ENCODE results near the gene DDIT4L.

DNA sequence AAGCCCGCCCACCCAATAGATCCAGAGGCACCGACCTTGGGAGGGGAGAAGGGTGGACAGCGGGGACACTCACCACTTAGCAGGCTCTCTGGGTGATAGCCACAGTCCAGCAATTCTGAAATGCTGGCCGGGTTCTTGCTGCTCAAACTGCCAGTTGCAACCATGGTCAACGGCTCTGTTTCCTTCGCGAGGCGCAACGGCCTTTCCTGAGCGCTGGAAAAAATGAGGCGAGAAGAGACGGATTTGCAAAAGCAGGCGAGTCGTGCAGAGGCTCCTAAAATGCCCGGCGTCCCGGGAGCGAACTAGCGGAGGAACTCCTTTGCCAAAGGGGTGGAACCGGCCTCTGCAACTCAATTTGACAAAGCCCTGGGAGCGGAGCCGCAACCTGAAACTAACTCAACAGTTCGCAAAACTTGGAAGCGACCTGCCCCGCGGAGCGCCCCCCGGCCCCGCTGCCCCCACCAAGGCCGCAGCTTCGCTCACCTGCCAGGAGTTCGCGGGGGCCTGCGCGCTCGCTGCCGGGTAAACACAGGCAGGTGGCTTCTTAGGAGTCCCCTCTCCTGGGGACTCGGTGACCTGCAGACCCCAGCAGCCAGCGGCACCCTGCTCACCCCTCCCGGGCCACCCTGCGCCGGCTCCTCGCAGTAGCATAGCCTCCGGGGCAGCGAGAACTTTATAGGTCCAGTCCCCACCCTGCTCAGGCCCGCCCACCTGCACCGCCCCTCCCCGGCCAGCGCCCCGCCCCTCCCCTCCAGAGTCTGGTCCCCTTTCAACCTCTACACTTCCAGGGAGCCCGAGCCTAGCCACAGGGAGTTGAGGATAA lies at the start of gene DDIT4L:
- TF ChIP-seq, protein P1, sequence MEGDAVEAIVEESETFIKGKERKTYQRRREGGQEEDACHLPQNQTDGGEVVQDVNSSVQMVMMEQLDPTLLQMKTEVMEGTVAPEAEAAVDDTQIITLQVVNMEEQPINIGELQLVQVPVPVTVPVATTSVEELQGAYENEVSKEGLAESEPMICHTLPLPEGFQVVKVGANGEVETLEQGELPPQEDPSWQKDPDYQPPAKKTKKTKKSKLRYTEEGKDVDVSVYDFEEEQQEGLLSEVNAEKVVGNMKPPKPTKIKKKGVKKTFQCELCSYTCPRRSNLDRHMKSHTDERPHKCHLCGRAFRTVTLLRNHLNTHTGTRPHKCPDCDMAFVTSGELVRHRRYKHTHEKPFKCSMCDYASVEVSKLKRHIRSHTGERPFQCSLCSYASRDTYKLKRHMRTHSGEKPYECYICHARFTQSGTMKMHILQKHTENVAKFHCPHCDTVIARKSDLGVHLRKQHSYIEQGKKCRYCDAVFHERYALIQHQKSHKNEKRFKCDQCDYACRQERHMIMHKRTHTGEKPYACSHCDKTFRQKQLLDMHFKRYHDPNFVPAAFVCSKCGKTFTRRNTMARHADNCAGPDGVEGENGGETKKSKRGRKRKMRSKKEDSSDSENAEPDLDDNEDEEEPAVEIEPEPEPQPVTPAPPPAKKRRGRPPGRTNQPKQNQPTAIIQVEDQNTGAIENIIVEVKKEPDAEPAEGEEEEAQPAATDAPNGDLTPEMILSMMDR (IDR thresholded peaks at IDR 0.05) = no peak
- TF ChIP-seq POLR2A (IDR thresholded peaks at IDR 0.05) (no peak), EP300 (IDR thresholded peaks at IDR 0.05) (no peak), POLR2AphosphoS5 (IDR thresholded peaks at IDR 0.05) (no peak)
